HG03060 (cell line): ENCODE measurements around the gene RNF213.
"Not testable (repeated sequence)": the region's sequence is repeated elsewhere in the genome, so short reads cannot be mapped to it uniquely, and the experiment has no call there.

Experiments used
- ATAC-seq: cut with Tn5 transposase; IDR thresholded peaks from one replicate; pipeline ENCODE4 v1.9.1; 2021; ENCODE audit warnings: low read depth, moderate number of reproducible peaks; ENCODE audit not compliant: unreplicated experiment

Gene RNF213

DNA sequence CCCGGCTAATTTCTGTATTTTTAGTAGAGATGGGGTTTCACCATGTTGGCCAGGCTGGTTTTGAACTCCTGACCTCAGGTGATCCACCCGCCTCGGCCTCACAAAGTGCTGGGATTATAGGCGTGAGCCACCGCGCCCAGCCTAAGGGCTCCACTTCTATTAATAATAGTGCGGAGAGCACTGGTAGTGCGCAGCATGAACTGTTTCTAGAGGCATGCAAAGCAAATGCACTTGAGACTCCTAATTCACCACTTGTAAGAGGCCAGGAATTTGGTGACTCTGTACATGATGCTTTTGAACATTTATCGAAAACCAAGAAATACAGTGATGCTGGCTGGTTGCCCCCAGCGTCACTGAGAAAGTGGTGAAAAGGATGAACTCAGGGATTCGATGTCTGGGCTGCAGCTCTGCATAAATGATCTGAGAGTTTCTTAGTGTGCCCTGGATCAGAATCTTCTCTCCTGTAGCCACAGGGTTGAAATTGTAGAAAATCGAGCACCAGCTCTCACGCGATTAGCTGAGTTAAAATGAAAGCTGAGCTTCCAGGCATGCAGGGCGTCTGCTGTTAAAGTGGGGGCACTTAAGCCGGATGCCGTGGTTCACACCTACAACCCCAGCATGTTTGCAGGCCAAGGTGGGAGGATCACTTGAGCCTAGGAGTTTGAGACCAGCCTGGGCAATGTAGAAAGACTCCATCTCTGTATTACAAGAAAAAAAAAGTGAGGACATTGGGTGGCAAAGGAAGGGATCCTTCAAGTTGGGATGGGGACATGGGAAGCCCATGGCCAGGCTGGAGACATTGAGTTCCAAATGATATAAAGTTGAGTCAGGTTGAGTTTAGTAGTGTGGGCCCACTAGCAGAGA, 4.8 kb downstream of the RNF213 start:
- no peak for ATAC-seq

- no peak for ATAC-seq
These were observed 6.7 kb downstream of the RNF213 start for GRCh38 chr17:80267391-80267790.

DNA sequence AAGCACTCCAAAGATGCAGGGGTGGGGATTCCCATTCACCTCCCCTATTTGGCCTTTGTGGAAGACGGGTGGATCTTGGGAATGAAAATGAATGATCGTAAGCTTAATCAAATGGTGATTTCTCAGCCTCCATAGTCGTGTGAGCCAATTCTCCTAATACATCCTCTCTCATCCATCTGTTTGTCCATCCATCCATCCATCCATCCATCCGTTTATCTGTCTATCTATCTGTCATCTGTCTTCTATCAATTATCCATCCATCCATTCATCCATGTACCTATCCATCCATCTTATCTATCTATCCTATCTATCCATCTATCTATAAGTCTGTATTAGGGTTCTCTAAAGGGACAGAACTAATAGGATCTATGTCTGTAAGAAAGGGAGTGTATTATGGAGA, 7.8 kb downstream of the RNF213 start:
- no peak for ATAC-seq

DNA sequence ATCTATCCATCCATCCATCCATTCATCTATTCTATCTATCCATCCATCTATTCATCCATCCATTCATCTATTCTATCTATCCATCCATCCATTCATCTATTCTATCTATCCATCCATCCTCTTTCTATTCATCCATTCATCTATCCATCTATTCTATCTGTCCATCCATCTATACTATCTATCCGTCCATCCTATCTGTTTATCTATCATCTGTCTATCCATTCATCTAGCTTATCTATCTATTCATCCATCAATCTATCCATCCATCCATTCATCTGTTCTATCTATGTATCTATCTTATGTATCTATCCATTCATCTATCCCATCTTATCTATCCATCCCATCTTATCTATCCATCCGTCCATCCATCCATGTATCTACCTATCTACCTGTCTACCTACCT, 8.8 kb downstream of the RNF213 start:
- ATAC-seq = no peak

- no peak for ATAC-seq
These were observed 9.5 kb downstream of the RNF213 start for GRCh38 chr17:80270104-80270503.

DNA sequence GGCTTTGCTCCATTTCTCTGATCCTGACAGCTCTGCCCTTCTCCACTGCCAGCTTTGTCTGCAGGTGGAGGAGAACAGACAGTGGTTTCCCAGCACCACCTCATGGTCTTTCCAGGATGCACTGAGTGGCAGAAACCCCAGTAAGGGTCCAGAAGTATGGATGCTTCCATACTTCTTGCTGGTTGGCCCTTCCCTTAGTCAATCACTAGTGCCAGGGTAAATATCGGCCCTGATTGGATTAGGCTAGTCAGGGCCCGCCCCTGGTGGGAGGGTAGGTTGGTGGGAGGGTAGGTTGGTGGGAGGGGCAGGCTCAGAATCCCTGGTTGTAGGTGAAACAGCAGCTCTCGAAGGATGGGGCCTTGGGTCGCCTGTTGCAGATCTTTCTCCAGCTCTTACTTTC, 10.2 kb downstream of the RNF213 start:
- ATAC-seq = no peak

DNA sequence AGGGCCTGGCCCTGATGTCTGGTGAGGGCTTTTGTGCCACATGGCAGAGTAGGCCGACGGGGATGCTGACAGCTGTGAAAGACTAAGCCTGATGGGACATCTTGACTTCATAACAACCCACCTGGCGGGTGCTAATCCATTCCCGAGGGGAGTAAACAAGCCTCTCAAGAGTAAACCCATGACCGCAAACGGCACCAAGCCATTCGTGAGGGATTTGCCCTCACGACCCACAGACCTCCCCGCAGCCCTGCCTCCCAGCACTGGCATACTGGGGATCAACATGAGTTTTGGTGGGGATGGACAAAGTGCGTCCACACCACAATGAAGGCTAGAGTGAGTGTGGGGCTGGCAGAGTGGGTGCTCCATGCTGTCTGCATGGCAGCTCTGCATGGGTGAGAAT, 11.7 kb downstream of the RNF213 start:
- ATAC-seq = no peak

DNA sequence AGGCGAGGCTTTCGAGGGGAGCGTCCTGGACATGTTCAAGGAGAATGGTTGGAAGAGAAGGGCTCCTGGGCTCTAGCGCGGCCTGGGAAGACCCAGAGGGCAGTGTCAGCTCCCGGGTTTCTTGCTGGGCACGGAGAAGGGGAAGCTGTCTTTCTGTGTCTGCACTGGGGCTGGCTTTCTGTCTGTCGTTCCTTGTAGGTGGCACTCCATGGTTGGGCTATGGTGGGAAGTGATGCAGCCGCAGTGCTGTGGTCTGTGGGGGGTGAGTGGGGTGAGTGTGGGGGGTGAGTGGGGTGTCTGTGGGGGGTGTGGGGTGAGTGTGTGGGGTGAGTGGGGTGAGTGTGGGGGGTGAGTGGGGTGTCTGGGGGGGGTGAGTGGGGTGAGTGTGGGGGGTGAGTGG, 13.7 kb downstream of the RNF213 start:
- ATAC-seq = no peak

DNA sequence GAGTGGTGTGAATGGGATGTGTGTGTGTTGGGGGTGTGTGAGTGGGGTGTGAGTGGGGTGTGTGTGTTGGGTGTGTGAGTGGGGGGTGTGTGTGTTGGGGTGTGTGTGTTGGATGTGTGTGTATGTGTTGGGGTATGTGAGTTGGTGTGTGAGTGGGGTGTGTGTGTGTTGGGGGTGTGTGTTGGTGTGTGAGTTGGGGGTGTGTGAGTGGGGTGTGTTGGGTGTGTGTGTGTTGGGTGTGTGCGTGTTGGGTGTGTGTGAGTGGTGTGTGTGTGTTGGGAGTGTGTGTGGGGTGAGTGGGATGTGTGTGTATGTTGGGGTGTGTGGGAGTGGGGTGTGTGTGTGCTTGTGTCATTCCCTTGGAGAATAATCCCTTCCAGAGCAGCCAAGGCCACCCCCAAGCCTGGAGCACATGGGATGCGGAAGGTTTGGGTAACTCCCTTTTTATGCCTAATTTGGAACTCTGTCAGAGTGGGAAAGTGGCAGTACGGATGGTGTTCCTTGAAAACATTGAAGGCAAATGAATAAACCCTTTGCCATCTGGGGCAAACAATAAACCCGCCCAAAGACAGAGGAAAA, 14.3 kb downstream of the RNF213 start:
- ATAC-seq = no peak

DNA sequence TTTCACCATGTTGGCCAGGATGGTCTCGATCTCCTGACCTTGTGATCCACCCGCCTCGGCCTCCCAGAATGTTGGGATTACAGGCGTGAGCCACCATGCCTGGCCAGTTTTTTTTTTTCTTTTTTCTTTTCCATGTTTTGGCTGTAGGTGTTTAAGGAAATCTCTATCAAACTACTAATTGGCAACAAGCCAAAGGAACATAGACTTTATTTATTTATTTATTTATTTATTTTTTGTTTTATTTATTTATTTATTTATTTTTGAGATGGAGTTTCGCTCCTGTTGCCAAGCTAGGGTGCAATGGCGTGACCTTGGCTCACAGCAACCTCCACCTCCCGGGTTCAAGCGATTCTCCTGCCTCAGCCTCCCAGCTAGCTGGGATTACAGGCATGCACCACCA, 15.2 kb downstream of the RNF213 start:
- not testable (repeated sequence) for ATAC-seq

GRCh38 chr17:80277751-80278671, 17.4 kb downstream of the RNF213 start:
- ATAC-seq = no peak

DNA sequence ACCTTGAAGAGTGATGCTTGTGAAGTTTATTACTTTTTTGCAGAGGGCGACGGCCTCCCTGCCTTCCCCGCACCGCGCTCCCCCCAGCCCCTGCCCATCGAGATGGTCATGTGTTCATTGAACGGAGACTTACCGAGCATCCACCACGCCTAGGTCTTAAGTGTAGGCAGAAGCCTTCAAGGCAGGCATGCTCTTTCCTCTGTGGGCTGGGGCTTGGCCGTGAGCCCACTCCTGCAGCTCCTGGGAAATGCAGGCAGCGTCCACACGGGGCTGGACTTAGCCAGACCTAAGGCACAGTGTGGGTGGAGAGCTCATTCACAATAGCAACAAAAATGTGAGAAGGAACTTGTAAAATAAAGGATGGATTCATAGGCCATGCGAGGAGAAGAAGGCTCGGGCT, 19.2 kb downstream of the RNF213 start:
- no peak for ATAC-seq

DNA sequence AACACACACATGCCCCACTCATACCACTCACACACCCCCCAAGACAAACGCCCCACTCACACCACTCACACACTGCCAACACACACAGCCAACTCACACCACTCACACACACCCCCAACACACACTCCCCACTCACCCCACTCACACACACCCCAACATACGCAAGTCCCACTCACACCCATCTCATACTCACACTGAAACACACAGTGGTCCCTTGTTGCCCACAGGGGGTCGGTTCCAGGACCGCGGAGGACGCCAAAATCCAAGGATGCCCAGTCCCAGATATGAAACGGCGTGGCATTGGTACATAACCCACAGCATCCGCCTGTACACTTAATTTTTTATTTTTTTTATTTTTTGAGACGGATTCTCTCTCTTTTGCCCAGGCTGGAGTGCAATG, 20.9 kb downstream of the RNF213 start:
- no peak for ATAC-seq

GRCh38 chr17:80283116-80283852, 22.6 kb downstream of the RNF213 start:
- no peak for ATAC-seq

DNA sequence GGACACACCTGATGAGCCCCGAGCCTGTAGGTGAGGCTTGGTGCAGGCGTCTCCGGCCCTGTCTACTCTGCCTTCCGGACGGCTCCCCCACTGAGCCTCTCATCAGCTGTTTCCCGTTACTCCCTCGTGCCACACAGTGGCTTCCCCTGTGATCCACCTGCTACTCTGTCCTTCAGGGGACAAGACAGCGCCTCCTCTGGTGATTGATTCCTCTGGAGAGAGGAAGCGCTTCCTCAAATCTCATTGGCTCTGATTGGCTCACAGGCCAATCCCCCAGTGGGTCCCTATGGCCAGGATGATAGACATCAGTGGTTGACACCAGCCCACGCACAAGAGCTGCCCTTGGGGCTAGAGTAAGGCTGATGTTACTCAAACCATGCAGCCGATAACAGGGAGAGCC, 24.0 kb downstream of the RNF213 start:
- no peak for ATAC-seq

DNA sequence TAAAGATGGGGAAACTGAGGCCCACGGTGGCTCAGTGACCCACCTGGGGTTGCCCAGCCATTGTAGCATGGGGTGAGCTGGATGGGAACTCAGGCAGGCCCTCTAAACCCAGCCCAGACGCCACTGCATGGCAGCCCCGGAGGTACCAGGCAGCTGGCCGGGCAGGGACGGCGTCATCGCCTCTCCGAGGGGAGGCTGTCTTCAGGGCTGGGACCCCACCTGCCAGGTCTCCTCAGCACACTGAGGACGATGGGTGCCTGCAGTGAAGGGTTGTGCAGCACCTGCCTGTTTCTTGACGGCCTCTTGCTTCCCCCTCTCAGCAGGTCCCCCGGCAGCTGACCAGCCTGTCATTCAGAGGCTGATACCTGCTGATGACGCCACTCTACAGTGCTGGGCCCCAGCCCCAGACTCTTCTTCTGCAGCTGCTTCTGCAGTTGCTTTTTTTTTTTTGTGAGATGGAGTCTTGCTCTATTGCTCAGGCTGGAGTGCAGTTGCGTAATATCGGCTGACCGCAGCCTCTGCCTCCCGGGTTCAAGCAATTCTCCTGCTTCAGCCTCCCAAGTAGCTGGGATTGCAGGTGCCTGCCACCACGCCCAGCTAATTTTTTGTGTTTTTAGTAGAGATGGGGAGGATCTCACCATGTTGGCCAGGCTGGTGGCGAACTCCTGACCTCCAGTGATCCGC, 24.7 kb downstream of the RNF213 start:
- ATAC-seq = no peak

DNA sequence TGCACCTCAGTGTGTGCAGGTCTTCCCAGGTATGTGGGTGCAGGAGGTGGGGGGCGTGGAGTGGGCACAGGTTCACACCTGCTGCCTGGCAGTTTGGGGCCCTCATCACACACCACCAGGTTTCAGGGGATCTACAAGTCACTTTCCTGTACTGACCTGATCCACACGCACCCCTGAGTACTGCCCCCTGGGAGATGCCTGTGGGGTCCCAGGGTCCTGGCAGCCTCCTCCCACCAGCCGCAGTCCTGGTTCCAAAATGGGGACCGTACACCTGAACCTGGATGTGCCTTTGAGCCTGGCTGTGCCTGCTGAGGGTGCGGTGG, 25.9 kb downstream of the RNF213 start:
- no peak for ATAC-seq

GRCh38 chr17:80287038-80287437, 26.4 kb downstream of the RNF213 start:
- ATAC-seq = no peak

GRCh38 chr17:80287806-80288567, 27.3 kb downstream of the RNF213 start:
- ATAC-seq = no peak
